HG02970 (cell line): ENCODE measurements around the gene PCBP3.
"Not testable (repeated sequence)": the region's sequence is repeated elsewhere in the genome, so short reads cannot be mapped to it uniquely, and the experiment has no call there.

Source experiments
- ATAC-seq: cut with Tn5 transposase; IDR thresholded peaks from one replicate; pipeline ENCODE4 v1.9.1; 2021; ENCODE audit warnings: mild to moderate bottlenecking, moderate library complexity, moderate number of reproducible peaks; ENCODE audit not compliant: unreplicated experiment, low FRiP score

Gene PCBP3

GRCh38 chr21:45643021-45643980, at the start of gene PCBP3:
PCBP3 (plus strand) TSS chr21:45643725; CDS start chr21:45850086, 206,361 bp downstream.
- peak; percentile 67 for ATAC-seq

- no peak for ATAC-seq
These were observed 48.6 kb upstream of the PCBP3 start for GRCh38 chr21:45594721-45595489.

GRCh38 chr21:45595574-45596295, 47.8 kb upstream of the PCBP3 start:
- no peak for ATAC-seq

GRCh38 chr21:45596704-45597318, 46.7 kb upstream of the PCBP3 start:
- no peak for ATAC-seq

- no peak for ATAC-seq
These were observed 45.4 kb upstream of the PCBP3 start for GRCh38 chr21:45598109-45598508.

- no peak for ATAC-seq
These were observed 44.9 kb upstream of the PCBP3 start for GRCh38 chr21:45598666-45599065.

GRCh38 chr21:45599146-45599581, 44.4 kb upstream of the PCBP3 start:
- no peak for ATAC-seq

- no peak for ATAC-seq
These were observed 43.3 kb upstream of the PCBP3 start for GRCh38 chr21:45600248-45600647.

- no peak for ATAC-seq
These were observed 42.0 kb upstream of the PCBP3 start for GRCh38 chr21:45601551-45601950.

GRCh38 chr21:45602106-45602505, 41.4 kb upstream of the PCBP3 start:
- ATAC-seq, result no peak

- ATAC-seq, result no peak
These were observed 40.0 kb upstream of the PCBP3 start for GRCh38 chr21:45603481-45603880.

GRCh38 chr21:45604681-45605080, 38.8 kb upstream of the PCBP3 start:
- not testable (repeated sequence) for ATAC-seq

GRCh38 chr21:45607021-45607908, 36.3 kb upstream of the PCBP3 start:
- no peak for ATAC-seq

GRCh38 chr21:45607909-45608295, 35.6 kb upstream of the PCBP3 start:
- no peak for ATAC-seq

GRCh38 chr21:45608747-45609470, 34.6 kb upstream of the PCBP3 start:
- not testable (repeated sequence) for ATAC-seq

- ATAC-seq, result not testable (repeated sequence)
These were observed 33.9 kb upstream of the PCBP3 start for GRCh38 chr21:45609616-45610015.

- no peak for ATAC-seq
These were observed 32.2 kb upstream of the PCBP3 start for GRCh38 chr21:45611296-45611695.

- ATAC-seq, result no peak
These were observed 31.4 kb upstream of the PCBP3 start for GRCh38 chr21:45611939-45612664.
